Measurements from ENCODE around the gene CORO6.

Gene CORO6

DNA sequence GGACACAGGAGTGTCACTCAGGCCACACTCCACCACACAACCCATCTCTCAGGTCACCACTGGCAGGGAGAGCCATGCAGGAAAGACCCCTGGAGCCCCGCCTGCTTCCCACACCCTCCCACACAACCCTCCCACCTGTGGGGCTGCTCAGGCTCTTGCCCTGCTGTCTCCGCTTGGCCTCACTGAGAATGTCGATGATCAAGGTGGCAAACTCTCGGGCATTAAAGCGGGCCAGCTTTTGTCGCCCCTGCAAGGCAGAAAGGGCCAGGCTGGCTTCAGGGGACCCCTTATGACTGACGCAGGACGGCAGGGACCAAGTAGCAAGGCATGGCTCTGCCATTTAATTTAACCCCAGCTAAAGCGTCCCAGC lies 45.7 kb downstream of the CORO6 start:
- no peak for DNase-seq (ENCODE audit: low read depth)

- no peak for DNase-seq (ENCODE audit: low read depth)
These were observed 46.3 kb downstream of the CORO6 start for GRCh38 chr17:29576214-29577000.

GRCh38 chr17:29575511-29576213 lies 47.0 kb downstream of the CORO6 start:
- no peak for DNase-seq (ENCODE audit: low read depth)

- DNase-seq (ENCODE audit: low read depth): no peak
These were observed 47.8 kb downstream of the CORO6 start for GRCh38 chr17:29574732-29575510.

GRCh38 chr17:29573871-29574731 lies 48.6 kb downstream of the CORO6 start:
- DNase-seq (ENCODE audit: low read depth): no peak

GRCh38 chr17:29573558-29573869 lies 49.2 kb downstream of the CORO6 start:
- no peak for DNase-seq (ENCODE audit: low read depth)

DNA sequence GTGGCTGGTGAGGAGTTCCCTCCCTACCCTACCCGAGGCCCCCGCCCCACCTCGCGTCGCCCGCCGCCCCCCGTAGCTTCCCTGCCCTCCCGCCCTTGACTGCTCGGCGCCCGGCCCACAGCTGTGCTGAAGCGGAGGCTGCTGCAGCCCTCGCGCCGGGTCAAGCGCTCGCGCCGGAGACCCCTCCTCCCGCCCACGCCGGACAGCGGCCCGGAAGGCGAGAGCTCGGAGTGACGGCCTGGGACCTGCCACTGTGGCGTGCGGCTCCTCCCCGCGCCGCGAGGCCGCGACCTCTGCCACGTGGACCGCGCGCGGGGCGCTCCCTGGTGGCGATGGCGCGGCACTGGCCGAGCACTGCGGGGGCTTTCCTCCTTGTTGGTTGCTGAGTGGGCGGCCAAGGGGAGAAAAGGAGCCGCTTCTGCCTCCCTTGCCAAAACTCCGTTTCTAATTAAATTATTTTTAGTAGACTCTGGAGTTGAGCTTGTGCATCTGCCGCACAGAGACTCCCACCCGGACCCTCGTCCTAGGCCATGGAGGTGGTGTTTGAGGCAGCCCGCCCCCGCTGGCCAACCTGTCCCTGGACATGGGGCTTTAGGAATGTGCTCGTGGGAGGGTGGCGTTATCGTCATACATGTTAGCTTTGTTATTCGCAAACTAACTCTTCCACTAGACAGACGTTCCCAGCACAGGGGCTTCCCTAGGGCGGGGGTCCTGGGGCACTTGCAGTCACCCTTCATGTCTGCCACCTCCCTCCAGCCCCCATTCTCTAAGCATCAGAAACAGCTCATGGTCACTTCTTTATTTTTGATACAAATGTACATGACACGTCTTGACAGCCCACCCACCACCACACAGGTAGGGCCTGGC lies 49.8 kb downstream of the CORO6 start:
- DNase-seq (ENCODE audit: low read depth): no peak

- DNase-seq (ENCODE audit: low read depth): no peak
These were observed 50.6 kb downstream of the CORO6 start for GRCh38 chr17:29571883-29572681.

GRCh38 chr17:29571486-29571882 lies 51.2 kb downstream of the CORO6 start:
- DNase-seq (ENCODE audit: low read depth): no peak

GRCh38 chr17:29570521-29570920 lies 52.2 kb downstream of the CORO6 start:
- DNase-seq (ENCODE audit: low read depth): no peak

DNA sequence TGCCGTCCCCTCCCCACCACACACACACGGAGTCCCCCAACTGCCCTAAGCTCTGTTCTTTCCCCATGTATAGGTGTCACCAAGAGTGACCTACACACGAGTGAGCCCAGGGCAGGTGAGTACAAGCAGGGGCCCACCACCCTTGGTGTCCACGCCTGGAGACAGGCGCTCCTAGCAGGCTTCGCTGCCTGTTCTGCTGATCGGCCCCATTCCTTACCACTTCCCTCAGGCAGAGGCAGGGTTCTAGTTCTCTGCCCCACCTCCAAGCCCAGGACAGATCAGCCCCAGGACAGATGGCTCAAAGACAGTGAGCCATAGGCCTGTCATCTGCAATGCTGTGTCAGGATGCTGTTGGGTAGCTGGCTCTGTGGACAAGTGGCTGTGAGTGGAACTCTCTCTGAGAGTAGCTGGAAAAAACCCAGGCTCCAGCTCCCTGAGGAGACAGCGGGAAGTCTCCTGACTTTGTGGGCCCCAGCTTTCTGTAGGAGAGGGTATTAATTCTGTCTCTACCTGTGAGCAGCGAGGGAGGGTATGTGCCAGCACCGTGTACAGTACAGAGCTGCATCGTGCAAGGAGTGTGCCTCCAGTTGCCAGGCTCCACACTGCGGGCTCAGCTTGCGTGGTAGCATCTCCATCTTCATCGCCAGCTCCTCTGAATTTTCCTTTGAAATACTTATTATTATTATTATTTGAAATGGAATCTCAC lies 53.3 kb downstream of the CORO6 start:
- DNase-seq (ENCODE audit: low read depth): no peak

- DNase-seq (ENCODE audit: low read depth): no peak
These were observed 54.1 kb downstream of the CORO6 start, which contains the start of gene TP53I13 for GRCh38 chr17:29568331-29569244. TSS of gene TP53I13 (plus strand) at chr17:29568701. CDS start at chr17:29568759, 58 bp downstream.

GRCh38 chr17:29567554-29568330 lies 55.0 kb downstream of the CORO6 start:
- DNase-seq (ENCODE audit: low read depth): no peak

GRCh38 chr17:29567304-29567553 lies 55.5 kb downstream of the CORO6 start:
- no peak for DNase-seq (ENCODE audit: low read depth)

- no peak for DNase-seq (ENCODE audit: low read depth)
These were observed 56.0 kb downstream of the CORO6 start, which contains the start of gene ABHD15 for GRCh38 chr17:29566473-29567303. TSS of gene ABHD15 (minus strand) at chr17:29567037. CDS start at chr17:29566966, 71 bp downstream.

GRCh38 chr17:29565643-29566472 lies 56.9 kb downstream of the CORO6 start:
- DNase-seq (ENCODE audit: low read depth): no peak

All from HS-27A (cell line).